D721Med (cell line): ENCODE measurements around the gene SKI.

ENCODE experiments used
- DNase-seq: peaks from one replicate; pipeline ENCODE4 v3.0.0; 2011; ENCODE audit warnings: low spot score; ENCODE audit not compliant: insufficient read length
- FAIRE-seq: peaks from 2 replicates; lab custom pipeline; 2011; peaks lifted over from hg19 to GRCh38; lab: Jason Lieb, UNC
- TF ChIP-seq, protein P1 (sequence below): IDR thresholded peaks from 2 replicates; pipeline ENCODE4 v1.5.1; 2012; ENCODE audit warnings: mild to moderate bottlenecking, control low read depth; ENCODE audit not compliant: insufficient read depth; ENCODE audit errors: missing control alignments

SKI gene

DNA sequence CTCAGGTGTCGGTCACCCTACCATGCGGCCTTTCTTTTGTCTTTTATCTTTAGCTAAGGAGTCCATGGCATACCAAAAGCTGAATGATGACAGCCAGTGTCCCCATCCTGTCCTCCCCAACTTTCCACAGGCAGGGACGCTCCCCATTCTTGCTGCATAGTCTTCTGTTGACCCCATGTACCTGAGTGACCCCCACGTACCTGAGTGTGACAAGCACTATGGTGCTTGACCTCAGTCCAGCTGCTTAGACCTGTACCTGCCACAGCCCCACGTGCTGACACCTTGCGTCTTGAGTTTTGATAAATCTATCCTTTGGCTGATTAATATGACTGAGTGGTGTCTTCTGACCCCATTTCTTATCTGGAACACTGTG lies 26.9 kb downstream of the SKI start:
- TF ChIP-seq, protein P1, sequence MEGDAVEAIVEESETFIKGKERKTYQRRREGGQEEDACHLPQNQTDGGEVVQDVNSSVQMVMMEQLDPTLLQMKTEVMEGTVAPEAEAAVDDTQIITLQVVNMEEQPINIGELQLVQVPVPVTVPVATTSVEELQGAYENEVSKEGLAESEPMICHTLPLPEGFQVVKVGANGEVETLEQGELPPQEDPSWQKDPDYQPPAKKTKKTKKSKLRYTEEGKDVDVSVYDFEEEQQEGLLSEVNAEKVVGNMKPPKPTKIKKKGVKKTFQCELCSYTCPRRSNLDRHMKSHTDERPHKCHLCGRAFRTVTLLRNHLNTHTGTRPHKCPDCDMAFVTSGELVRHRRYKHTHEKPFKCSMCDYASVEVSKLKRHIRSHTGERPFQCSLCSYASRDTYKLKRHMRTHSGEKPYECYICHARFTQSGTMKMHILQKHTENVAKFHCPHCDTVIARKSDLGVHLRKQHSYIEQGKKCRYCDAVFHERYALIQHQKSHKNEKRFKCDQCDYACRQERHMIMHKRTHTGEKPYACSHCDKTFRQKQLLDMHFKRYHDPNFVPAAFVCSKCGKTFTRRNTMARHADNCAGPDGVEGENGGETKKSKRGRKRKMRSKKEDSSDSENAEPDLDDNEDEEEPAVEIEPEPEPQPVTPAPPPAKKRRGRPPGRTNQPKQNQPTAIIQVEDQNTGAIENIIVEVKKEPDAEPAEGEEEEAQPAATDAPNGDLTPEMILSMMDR = no peak
- FAIRE-seq = no peak
- no peak for DNase-seq

DNA sequence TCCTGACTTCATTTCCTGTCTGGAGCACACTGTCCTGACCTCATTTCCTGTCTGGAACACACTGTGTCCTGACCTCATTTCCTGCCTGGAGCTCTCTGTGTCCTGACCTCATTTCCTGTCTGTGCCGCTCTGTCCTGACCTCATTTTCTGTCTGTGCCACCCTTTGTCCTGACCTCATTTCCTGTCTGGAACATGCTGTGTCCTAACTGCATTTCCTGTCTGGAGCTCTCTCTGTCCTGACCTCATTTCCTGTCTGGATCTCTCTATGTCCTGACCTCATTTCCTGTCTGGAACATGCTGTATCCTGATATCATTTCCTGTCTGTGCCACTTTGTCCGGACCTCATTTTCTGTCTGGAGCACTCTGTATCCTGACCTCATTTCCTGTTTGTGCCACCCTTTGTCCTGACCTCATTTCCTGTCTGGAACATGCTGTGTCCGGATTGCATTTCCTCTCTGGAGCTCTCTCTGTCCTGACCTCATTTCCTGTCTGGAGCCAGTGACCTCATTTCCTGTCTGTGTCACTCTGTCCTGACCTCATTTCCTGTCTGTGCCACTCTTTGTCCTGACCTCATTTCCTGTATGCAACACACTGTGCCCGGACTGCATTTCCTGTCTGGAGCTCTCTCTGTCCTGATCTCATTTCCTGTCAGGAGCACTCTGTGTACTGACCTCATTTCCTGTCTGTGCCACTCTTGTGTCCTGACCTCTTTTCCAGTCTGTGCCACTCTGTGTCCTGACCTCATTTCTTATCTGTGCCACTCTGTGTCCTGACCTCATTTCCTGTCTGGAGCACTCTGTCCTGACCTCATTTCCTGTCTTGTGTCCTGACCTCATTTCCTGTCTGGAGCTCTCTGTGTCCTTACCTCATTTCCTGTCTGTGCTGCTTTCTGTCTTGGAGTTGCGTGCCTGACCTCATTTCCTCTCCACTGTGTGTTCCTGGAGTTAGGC lies 27.6 kb downstream of the SKI start:
- DNase-seq (no peak), FAIRE-seq (no peak)
- TF ChIP-seq, protein P1 = no peak

GRCh38 chr1:2256435-2257244 lies 28.5 kb downstream of the SKI start:
- DNase-seq = no peak
- FAIRE-seq = no peak
- TF ChIP-seq, protein P1 = no peak

DNA sequence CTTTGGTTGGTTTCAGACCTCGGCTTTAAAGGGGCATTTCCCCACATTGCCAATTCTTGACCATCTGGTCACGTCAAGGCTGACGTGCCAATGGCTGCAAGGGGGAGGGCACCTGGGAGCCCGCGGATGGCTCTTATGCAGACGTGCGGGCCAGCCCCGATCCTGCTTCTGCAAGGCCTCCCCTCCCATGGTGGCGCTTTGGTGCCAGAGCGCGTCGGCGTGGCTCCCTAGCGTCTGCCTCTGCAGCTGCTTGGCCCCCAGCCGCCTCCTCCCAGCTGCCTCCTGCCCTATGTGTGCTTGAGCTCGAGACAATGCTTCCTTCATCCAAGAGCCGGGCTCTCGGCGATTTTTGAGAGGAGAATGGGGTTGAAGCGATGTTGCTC lies 29.1 kb downstream of the SKI start:
- FAIRE-seq (no peak), DNase-seq (no peak)
- TF ChIP-seq, protein P1 = no peak

- TF ChIP-seq, protein P1 = no peak
- DNase-seq = no peak
- FAIRE-seq = no peak
Measured at GRCh38 chr1:2258122-2258681, 30.1 kb downstream of the SKI start.

GRCh38 chr1:2258996-2259395 lies 30.9 kb downstream of the SKI start:
- TF ChIP-seq, protein P1 = no peak
- DNase-seq = no peak
- FAIRE-seq = no peak
